Measurements from ENCODE around the gene KATNAL1.

Gene KATNAL1

GRCh38 chr13:30319655-30320054, 12.3 kb upstream of the KATNAL1 start:
- no peak for TF ChIP-seq CTCF (IDR thresholded peaks at IDR 0.05; ENCODE audit: borderline replicate concordance, insufficient read depth, low read depth, low read length)
- H3K4me3 ChIP-seq (ENCODE audit: low read depth, low read length) = no peak overlapping the region

- H3K4me3 ChIP-seq (ENCODE audit: low read depth, low read length) = no peak overlapping the region
- no peak for TF ChIP-seq CTCF (IDR thresholded peaks at IDR 0.05; ENCODE audit: borderline replicate concordance, insufficient read depth, low read depth, low read length)
Measured at GRCh38 chr13:30319130-30319529, 11.8 kb upstream of the KATNAL1 start.

- H3K4me3 ChIP-seq (ENCODE audit: low read depth, low read length) = no peak overlapping the region
- no peak for TF ChIP-seq CTCF (IDR thresholded peaks at IDR 0.05; ENCODE audit: borderline replicate concordance, insufficient read depth, low read depth, low read length)
Measured at GRCh38 chr13:30318026-30318425, 10.7 kb upstream of the KATNAL1 start.

- no peak overlapping the region for H3K4me3 ChIP-seq (ENCODE audit: low read depth, low read length)
- TF ChIP-seq CTCF (IDR thresholded peaks at IDR 0.05; ENCODE audit: borderline replicate concordance, insufficient read depth, low read depth, low read length) = no peak
Measured at GRCh38 chr13:30314562-30314961, 7.2 kb upstream of the KATNAL1 start.

- H3K4me3 ChIP-seq (ENCODE audit: low read depth, low read length) = no peak overlapping the region
- TF ChIP-seq CTCF (IDR thresholded peaks at IDR 0.05; ENCODE audit: borderline replicate concordance, insufficient read depth, low read depth, low read length) = no peak
Measured at GRCh38 chr13:30314069-30314468, 6.7 kb upstream of the KATNAL1 start.

- no peak for TF ChIP-seq CTCF (IDR thresholded peaks at IDR 0.05; ENCODE audit: borderline replicate concordance, insufficient read depth, low read depth, low read length)
- H3K4me3 ChIP-seq (ENCODE audit: low read depth, low read length) = no peak overlapping the region
Measured at GRCh38 chr13:30313311-30313710, 6.0 kb upstream of the KATNAL1 start.

GRCh38 chr13:30312904-30313303, 5.6 kb upstream of the KATNAL1 start:
- H3K4me3 ChIP-seq (ENCODE audit: low read depth, low read length) = no peak overlapping the region
- TF ChIP-seq CTCF (IDR thresholded peaks at IDR 0.05; ENCODE audit: borderline replicate concordance, insufficient read depth, low read depth, low read length) = no peak

All from GM12875 (cell line).